BLaER1 (cell line): ENCODE measurements around the gene CLGN.
"Not testable (repeated sequence)": the region's sequence is repeated elsewhere in the genome, so short reads cannot be mapped to it uniquely, and the experiment has no call there.

ENCODE experiments used
- H3K27ac ChIP-seq: shearing (Covaris generic); formaldehyde crosslinking; 2 replicates; pipeline ENCODE4 v1.8.1; 2022
- H3K27me3 ChIP-seq: shearing (Covaris generic); formaldehyde crosslinking; 2 replicates; pipeline ENCODE4 v1.8.1; 2022
- H3K36me3 ChIP-seq: shearing (Covaris generic); formaldehyde crosslinking; 2 replicates; pipeline ENCODE4 v1.8.1; 2022
- H3K4me1 ChIP-seq: shearing (Covaris generic); formaldehyde crosslinking; 2 replicates; pipeline ENCODE4 v1.8.1; 2022
- H3K4me2 ChIP-seq: shearing (Covaris generic); formaldehyde crosslinking; 2 replicates; pipeline ENCODE4 v1.8.1; 2022
- H3K4me3 ChIP-seq: shearing (Covaris generic); formaldehyde crosslinking; 2 replicates; pipeline ENCODE4 v1.8.1; 2022
- H3K9ac ChIP-seq: shearing (Covaris generic); formaldehyde crosslinking; 2 replicates; pipeline ENCODE4 v1.8.1; 2022
- H3K9me3 ChIP-seq: shearing (Covaris generic); formaldehyde crosslinking; 2 replicates; pipeline ENCODE4 v1.8.1; 2022
- H4K20me1 ChIP-seq: shearing (Covaris generic); formaldehyde crosslinking; 2 replicates; pipeline ENCODE4 v1.8.1; 2022
- Cebpa-rat ChIP-seq: shearing (Covaris generic); IDR thresholded peaks from 2 replicates; pipeline ENCODE4 v1.8.1; 2022

CLGN gene

DNA sequence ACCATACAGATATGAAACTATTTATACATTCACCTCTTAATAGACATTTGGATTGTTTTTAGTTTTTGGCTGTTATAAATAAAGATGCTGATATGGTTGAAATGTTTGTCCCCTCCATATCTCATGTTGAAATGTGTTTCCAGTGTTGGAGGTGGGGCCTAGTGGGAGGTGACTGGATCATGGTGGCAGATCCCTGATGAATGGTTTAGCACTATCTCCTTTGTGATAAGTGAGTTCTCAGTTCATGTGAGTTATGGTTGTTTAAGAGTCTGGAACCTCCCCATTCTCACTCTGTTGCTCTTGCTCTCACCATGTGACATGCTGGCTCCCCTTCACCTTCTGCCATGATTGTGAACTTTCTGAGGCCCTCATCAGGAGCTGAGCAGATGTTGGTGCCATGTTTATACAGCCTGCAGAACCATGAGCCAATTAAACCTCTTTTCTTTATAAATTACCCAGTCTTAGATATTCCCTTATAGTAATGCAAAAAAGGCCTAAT, 12.2 kb upstream of the CLGN start:
- no peaks in the 10 kb centered on the region for H3K36me3 ChIP-seq
- no peak overlapping the region for H3K4me3 ChIP-seq
- H3K9ac ChIP-seq: no peak overlapping the region
- no peaks in the 10 kb centered on the region for H3K9me3 ChIP-seq
- TF ChIP-seq Cebpa-rat: no peak
- no peak overlapping the region for H3K27ac ChIP-seq
- no peaks in the 10 kb centered on the region for H4K20me1 ChIP-seq
- no peaks in the 10 kb centered on the region for H3K4me1 ChIP-seq
- no peaks in the 10 kb centered on the region for H3K27me3 ChIP-seq
- no peak overlapping the region for H3K4me2 ChIP-seq

DNA sequence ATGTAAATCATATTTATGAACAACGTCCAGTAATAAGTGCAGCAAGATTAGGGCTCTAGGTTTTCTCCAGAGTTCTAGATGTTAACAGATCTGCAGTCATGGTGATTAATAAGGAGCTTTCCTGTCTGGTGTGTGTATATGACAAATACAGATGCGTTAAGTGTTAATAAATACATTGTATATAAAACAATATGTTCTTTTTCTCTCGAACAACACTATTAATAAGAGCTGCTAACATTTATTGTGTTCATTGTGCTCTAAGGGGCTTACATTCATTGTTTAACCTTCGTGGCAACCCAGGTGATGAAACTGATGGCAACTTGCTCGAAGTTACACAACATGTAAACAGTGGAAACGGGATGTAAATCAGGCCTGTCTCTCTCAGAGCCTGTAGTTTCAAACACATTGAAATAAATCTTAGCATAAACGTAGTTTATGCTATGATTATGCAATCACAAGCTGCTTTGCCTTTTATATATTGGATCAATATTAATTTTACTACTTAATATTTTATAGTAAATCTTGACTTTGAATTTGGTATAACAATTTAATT, 547 bp upstream of the CLGN start:
- 0 out of 2 replicates have a peak, but pooled peaks have one; percentile 8 for TF ChIP-seq Cebpa-rat
- Histone ChIP-seq H3K4me2 (peak overlapping the region; percentile 64), H3K27me3 (no peaks in the 10 kb centered on the region), H3K9ac (no peak overlapping the region), H3K36me3 (no peaks in the 10 kb centered on the region), H3K27ac (no peak overlapping the region), H3K9me3 (peaks cover 11% of the 10 kb centered on the region), H3K4me3 (peak overlapping the region; percentile 72), H3K4me1 (no peaks in the 10 kb centered on the region), H4K20me1 (no peaks in the 10 kb centered on the region)

DNA sequence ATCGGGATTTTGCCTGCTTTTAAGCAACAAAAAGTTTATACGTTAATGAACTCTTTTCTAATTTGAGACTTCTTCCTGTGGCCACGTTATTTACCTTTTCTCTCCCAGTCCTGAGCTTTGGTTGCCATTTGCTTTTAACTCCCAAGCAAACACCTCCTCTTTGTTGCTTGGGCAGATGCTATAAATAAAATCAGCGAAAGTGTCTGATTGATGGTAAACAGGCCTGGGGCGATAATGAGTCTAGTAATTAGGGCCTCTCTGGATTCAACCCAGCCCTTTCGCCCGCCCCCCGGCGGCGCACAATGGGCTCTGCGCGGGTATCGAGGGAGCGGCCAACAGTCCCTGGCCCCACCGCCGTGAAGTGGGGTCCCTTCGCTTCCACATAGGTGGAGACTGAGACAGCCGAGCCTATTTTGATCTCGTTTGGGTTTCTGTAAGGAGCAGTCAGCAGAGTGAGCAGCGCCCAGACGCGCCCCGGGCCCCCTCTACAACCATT, 790 bp downstream of the CLGN start:
- Histone ChIP-seq H3K4me2 (peak overlapping the region; percentile 64), H4K20me1 (no peaks in the 10 kb centered on the region), H3K9me3 (peaks cover 11% of the 10 kb centered on the region), H3K4me3 (peak overlapping the region; percentile 72), H3K4me1 (no peaks in the 10 kb centered on the region), H3K36me3 (no peaks in the 10 kb centered on the region), H3K27me3 (no peaks in the 10 kb centered on the region), H3K27ac (peak overlapping the region; percentile 38; the same call in 1 of the 2 replicates), H3K9ac (peak overlapping the region; percentile 63)
- no peak for TF ChIP-seq Cebpa-rat

DNA sequence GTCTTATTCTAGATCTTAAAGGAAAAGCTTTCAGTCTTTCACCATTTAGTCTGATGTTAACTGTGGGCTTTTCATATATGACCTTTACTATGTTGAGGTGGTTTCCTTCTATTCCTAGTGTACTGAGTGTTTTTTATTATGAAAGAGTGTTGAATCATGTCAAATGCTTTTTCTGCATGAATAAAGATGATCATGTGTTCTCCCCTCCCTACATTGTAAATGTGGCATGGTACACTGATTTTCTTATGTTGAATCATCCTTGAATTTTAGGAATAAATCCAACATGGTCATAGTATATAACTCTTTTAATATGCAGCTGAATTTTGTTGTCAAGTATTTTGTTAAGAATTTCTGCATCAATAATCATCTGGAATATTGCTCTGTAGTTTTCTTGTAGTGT, 4.3 kb downstream of the CLGN start:
- H4K20me1 ChIP-seq: no peaks in the 10 kb centered on the region
- H3K27me3 ChIP-seq: no peaks in the 10 kb centered on the region
- peaks cover 11% of the 10 kb centered on the region for H3K9me3 ChIP-seq
- no peak overlapping the region for H3K9ac ChIP-seq
- no peaks in the 10 kb centered on the region for H3K36me3 ChIP-seq
- H3K4me2 ChIP-seq: no peak overlapping the region
- no peaks in the 10 kb centered on the region for H3K4me1 ChIP-seq
- H3K27ac ChIP-seq: no peak overlapping the region
- H3K4me3 ChIP-seq: no peak overlapping the region
- no peak for TF ChIP-seq Cebpa-rat

DNA sequence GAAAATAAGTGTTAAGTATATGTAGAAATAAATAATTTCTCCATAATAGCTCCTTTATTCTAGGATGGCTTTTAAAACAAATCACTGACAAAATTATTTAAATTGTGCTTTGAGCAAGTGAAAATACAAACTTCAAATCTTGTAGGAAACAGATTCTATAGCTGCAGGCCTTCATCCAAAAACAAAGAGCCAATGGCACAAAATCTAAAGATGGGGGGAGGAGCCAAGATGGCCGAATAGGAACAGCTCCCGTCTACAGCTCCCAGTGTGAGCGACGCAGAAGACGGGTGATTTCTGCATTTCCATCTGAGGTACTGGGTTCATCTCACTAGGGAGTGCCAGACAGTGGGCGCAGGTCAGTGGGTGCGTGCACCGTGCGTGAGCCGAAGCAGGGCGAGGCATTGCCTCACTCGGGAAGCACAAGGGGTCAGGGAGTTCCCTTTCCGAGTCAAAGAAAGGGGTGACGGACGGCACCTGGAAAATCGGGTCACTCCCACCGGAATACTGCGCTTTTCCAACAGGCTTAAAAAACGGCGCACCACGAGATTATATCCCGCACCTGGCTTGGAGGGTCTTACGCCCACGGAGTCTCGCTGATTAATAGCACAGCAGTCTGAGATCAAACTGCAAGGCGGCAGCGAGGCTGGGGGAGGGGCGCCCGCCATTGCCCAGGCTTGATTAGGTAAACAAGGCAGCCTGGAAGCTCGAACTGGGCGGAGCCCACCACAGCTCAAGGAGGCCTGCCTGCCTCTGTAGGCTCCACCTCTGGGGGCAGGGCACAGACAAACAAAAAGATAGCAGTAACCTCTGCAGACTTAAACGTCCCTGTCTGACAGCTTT, 14.1 kb downstream of the CLGN start:
- not testable (repeated sequence) for H3K9ac ChIP-seq, H4K20me1 ChIP-seq, H3K27me3 ChIP-seq, H3K4me2 ChIP-seq, H3K27ac ChIP-seq, H3K4me1 ChIP-seq, H3K4me3 ChIP-seq, H3K9me3 ChIP-seq, H3K36me3 ChIP-seq

DNA sequence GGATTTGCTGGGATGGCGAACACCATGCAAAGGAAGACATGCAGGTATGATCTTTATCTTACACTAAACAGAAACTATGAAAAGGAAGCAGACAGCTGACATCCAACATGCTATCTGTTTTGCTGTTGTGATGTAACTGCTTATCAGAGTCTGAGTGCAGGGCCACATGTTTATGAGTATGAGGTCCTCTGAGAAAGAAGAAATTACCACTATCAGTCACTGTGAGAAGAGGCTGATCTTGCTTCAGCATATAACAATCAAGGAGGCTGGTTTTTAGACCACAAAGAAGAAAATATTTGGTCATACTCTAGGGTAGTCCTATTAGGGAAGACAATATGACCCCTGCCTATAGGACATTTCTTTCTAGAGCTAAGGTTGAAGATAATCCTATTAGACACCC, 18.5 kb downstream of the CLGN start:
- H3K4me3 ChIP-seq: no peak overlapping the region
- no peaks in the 10 kb centered on the region for H4K20me1 ChIP-seq
- no peaks in the 10 kb centered on the region for H3K4me1 ChIP-seq
- H3K4me2 ChIP-seq: no peak overlapping the region
- no peaks in the 10 kb centered on the region for H3K9me3 ChIP-seq
- H3K27me3 ChIP-seq: no peaks in the 10 kb centered on the region
- no peak overlapping the region for H3K27ac ChIP-seq
- TF ChIP-seq Cebpa-rat: no peak
- no peaks in the 10 kb centered on the region for H3K36me3 ChIP-seq
- H3K9ac ChIP-seq: no peak overlapping the region

DNA sequence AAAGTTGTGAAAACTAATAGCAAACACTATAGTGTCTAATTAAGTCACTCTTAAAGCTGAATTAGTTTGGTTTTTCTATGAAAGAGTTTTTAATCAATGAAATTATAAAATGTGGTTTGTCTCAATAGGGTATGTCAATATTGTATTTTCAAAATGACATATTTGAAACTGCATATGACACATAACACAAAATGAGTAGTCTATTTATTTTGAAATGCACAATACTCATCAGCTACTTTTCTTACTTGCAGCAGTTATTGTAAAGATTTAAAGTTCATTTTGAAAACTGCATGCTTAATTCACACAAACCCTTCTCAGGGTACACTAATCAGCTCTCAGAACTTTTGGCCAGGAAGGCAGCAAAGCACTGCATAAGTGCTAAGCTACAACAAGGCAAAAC, 21.2 kb downstream of the CLGN start:
- no peak overlapping the region for H3K4me3 ChIP-seq
- no peak for TF ChIP-seq Cebpa-rat
- H3K9ac ChIP-seq: no peak overlapping the region
- no peaks in the 10 kb centered on the region for H3K9me3 ChIP-seq
- H3K4me2 ChIP-seq: no peak overlapping the region
- H3K36me3 ChIP-seq: no peaks in the 10 kb centered on the region
- no peaks in the 10 kb centered on the region for H4K20me1 ChIP-seq
- no peaks in the 10 kb centered on the region for H3K4me1 ChIP-seq
- no peaks in the 10 kb centered on the region for H3K27me3 ChIP-seq
- no peak overlapping the region for H3K27ac ChIP-seq

DNA sequence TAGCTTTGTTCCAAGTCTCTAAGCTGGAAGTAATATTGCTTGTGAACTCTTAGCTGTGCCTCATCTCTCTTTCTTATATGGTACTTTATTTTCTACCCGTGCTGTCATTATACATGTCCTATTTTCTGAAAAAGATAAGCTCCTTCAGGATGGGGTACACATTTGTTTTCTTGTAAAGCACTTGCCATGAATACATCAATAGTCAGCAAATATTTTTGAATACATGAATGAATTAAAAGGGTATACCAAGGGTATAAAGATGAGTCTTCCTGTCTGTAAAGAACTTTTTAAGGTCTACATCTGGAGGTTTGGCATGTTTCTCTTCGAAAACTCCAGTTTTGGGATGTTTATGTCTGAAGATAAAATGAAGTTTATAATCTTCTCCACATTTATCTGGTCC, 27.3 kb downstream of the CLGN start:
- H3K9me3 ChIP-seq: no peaks in the 10 kb centered on the region
- no peaks in the 10 kb centered on the region for H3K27me3 ChIP-seq
- H3K4me3 ChIP-seq: no peak overlapping the region
- no peak overlapping the region for H3K9ac ChIP-seq
- H3K27ac ChIP-seq: no peak overlapping the region
- H4K20me1 ChIP-seq: no peaks in the 10 kb centered on the region
- H3K4me1 ChIP-seq: no peaks in the 10 kb centered on the region
- no peak overlapping the region for H3K4me2 ChIP-seq
- no peak for TF ChIP-seq Cebpa-rat
- H3K36me3 ChIP-seq: no peaks in the 10 kb centered on the region

DNA sequence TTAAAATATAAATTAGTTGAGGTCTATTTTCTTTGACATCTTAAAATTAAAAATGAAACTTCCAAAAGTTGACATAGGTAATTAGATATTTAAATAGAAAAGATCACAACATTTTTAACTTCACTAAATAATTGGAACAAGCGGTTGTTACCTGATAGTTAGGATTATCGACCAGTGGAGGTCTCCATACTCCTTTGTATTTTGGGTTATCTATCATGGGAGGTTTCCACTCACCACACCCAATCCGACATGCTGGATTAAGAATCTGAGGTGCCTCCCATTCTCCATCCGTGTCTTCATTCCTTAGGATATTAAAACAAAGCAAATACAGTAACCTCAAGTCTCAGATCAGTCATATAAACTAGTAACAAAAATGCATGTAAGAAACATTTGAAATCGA, 31.8 kb downstream of the CLGN start:
- Histone ChIP-seq H3K9ac (no peak overlapping the region), H3K4me2 (no peak overlapping the region), H3K9me3 (no peaks in the 10 kb centered on the region), H3K4me3 (no peak overlapping the region), H3K36me3 (no peaks in the 10 kb centered on the region), H3K27me3 (no peaks in the 10 kb centered on the region), H3K27ac (no peak overlapping the region), H3K4me1 (no peaks in the 10 kb centered on the region), H4K20me1 (no peaks in the 10 kb centered on the region)
- no peak for TF ChIP-seq Cebpa-rat

DNA sequence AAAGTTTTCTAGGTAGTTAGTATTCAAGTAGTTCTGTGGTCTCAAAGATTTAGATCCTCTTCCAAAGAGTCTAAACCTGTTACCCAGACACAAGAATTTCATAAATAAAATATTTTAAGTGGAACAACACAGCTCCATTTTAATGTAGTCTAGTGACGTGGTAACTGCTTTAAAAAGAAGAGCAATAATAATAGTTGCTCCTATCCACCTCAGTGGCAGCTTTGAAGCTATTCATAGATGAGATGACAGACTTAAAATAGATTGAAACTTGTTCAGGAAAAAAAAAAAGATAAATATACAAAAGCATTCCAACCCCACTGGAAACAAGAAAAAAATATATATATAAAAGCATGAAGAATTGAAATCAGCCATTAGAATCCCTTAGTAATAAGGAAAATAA, 39.4 kb downstream of the CLGN start:
- H3K4me2 ChIP-seq: no peak overlapping the region
- H3K27ac ChIP-seq: no peak overlapping the region
- H4K20me1 ChIP-seq: no peaks in the 10 kb centered on the region
- H3K4me1 ChIP-seq: no peaks in the 10 kb centered on the region
- no peaks in the 10 kb centered on the region for H3K9me3 ChIP-seq
- H3K9ac ChIP-seq: no peak overlapping the region
- no peak overlapping the region for H3K4me3 ChIP-seq
- no peaks in the 10 kb centered on the region for H3K27me3 ChIP-seq
- H3K36me3 ChIP-seq: peaks cover 12% of the 10 kb centered on the region
- TF ChIP-seq Cebpa-rat: no peak
